BLaER1 treated with 17β-estradiol and CSF1 and Interleukin-3, amounts not matched to agents 10 nM and 100 nM (cell line): ENCODE measurements around the gene GPR176.

Source experiments
- H3K27ac ChIP-seq, 11 experiments: shearing (Covaris generic); formaldehyde crosslinking; 2 replicates each; pipeline ENCODE4 v1.8.1; 2022
- H3K27me3 ChIP-seq, 11 experiments: shearing (Covaris generic); formaldehyde crosslinking; 2 replicates each; pipeline ENCODE4 v1.8.1; 2022
- H3K36me3 ChIP-seq, 11 experiments: shearing (Covaris generic); formaldehyde crosslinking; 2 replicates each; pipeline ENCODE4 v1.8.1; 2022
- H3K4me1 ChIP-seq, 10 experiments: shearing (Covaris generic); formaldehyde crosslinking; 2 replicates each; pipeline ENCODE4 v1.8.1; 2022
- H3K4me2 ChIP-seq, 11 experiments: shearing (Covaris generic); formaldehyde crosslinking; 2 replicates each; pipeline ENCODE4 v1.8.1; 2022
- H3K4me3 ChIP-seq, 10 experiments: shearing (Covaris generic); formaldehyde crosslinking; 2 replicates each; pipeline ENCODE4 v1.8.1; 2022
- H3K9ac ChIP-seq, 11 experiments: shearing (Covaris generic); formaldehyde crosslinking; 2 replicates each; pipeline ENCODE4 v1.8.1; 2022
- H3K9me3 ChIP-seq, 11 experiments: shearing (Covaris generic); formaldehyde crosslinking; replicated peaks in 1 of 11; 2 replicates each; pipeline ENCODE4 v1.8.1; 2022
- H4K20me1 ChIP-seq, 11 experiments: shearing (Covaris generic); formaldehyde crosslinking; 2 replicates each; pipeline ENCODE4 v1.8.1; 2022
- Cebpa-rat ChIP-seq, 11 experiments: shearing (Covaris generic); IDR thresholded peaks; 2 replicates each; pipeline ENCODE4 v1.8.1; 2022

GPR176 gene

DNA sequence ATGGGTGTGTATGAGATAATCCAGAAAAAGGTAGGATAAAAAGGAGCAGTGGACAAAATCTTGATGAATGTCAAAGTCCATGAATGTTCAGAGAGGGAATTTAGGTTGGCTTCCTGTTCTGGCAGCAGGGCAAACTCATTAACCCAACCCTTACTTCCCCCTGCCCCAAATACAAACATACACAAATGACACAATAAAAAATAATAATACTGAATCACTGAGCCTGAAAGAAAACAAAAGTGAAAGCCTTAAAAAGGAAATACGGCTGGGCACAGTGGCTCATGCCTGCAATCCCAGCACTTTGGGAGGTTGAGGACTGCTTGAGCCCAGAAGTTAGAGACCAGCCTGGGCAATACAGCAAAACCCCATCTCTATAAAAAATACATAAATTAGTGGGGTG is 62.9 kb downstream of the GPR176 start:
- H4K20me1 ChIP-seq = peaks cover 0 to 24% (median 0%) of the 10 kb centered on the region in 11 experiments; a peak in 1 of 22 replicates
- TF ChIP-seq Cebpa-rat (IDR thresholded peaks at IDR 0.05) = no peak

DNA sequence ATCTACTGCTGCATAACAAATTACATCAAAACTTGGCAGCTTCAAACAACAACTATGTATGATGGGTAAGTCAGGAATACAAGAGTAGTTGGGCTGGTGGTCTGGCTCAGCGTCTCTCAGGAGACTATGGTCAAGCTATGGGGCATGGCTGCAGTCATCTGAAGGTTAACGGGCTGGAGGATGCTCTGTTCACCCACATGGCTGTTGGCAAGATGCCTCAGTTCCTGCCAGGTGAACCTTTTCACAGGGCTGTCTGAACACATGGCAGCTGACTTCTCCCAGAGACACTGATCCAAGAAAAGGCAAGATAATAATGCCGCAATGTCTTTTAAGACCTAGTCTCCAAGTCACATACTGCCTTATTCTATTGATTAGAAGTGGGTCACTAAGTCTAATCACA is 63.7 kb downstream of the GPR176 start:
- H3K9me3 ChIP-seq = peaks cover 0 to 10% (median 0%) of the 10 kb centered on the region in 11 experiments; a peak in 3 of 22 replicates
- H3K9ac ChIP-seq = no peak overlapping the region
- H3K4me1 ChIP-seq = peaks cover 28 to 47% (median 37%) of the 10 kb centered on the region in 10 experiments
- H4K20me1 ChIP-seq = peaks cover 0 to 26% (median 0%) of the 10 kb centered on the region in 11 experiments; a peak in 1 of 22 replicates
- peak overlapping the region in 1 of 11 experiments; percentile 26; a peak in 1 of 22 replicates for H3K27ac ChIP-seq
- peak overlapping the region in 8 of 11 experiments; percentile 48 to 84 (median 68); a peak in 14 of 22 replicates for H3K4me2 ChIP-seq
- H3K36me3 ChIP-seq = peaks cover 0 to 38% (median 0%) of the 10 kb centered on the region in 11 experiments; a peak in 7 of 22 replicates
- no peak overlapping the region for H3K4me3 ChIP-seq
- H3K27me3 ChIP-seq = no peaks in the 10 kb centered on the region
- TF ChIP-seq Cebpa-rat (IDR thresholded peaks at IDR 0.05) = no peak

More for the DNA sequence above, 62.9 kb downstream of the GPR176 start:
- Histone ChIP-seq H3K4me2 (peak overlapping the region; percentile 48 to 87 (median 73)), H3K27me3 (no peaks in the 10 kb centered on the region), H3K4me3 (peak overlapping the region in 6 of 10 experiments; percentile 17 to 60 (median 38); a peak in 11 of 20 replicates), H3K27ac (peak overlapping the region in 8 of 11 experiments; percentile 9 to 63 (median 30); a peak in 13 of 22 replicates), H3K36me3 (peaks cover 0 to 38% (median 0%) of the 10 kb centered on the region in 11 experiments; a peak in 7 of 22 replicates), H3K4me1 (peaks cover 28 to 51% (median 39%) of the 10 kb centered on the region in 10 experiments), H3K9ac (peak overlapping the region in 7 of 11 experiments; percentile 22 to 54 (median 32); a peak in 7 of 22 replicates), H3K9me3 (peaks cover 0 to 10% (median 0%) of the 10 kb centered on the region in 11 experiments; a peak in 3 of 22 replicates)

DNA sequence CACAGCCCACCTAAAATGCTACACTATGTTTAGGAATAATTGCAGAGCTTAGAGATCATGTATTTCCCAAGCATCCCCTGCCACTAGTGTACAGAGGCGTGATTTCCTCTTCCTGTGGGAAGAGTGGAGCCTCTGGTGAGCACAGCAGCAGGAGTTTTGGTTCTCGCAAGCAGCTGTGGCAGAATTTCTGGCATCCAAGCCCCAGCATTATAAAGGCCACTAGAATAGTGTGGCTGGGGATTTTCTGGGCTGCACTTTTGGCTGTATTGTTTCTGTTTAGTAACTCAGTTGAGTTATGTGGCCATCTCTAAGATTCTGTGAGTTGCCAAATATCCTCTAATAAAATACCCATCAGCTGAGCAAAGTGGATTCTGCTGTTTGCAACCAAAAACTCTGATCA is 64.7 kb downstream of the GPR176 start:
- H3K27ac ChIP-seq = peak overlapping the region in 1 of 11 experiments; percentile 10; a peak in 2 of 22 replicates

DNA sequence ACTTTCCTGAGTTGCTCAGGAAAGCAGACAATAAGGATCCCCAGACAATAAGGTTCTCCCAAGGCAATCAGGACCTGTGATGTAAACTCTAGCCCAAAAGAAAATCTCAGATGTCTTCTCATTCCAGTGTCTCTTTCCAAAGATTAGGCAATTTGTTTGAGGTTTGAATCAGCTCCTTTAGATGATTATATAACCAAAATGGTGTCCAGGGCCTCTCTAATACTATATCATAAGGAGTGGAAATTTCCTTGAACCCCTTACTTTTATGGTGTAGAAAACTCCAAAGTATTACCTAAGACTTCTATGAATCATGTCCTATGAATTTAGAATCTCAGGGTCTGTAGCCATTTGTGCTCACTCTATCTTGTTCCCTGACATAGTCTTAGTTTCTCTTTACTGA is 65.9 kb downstream of the GPR176 start:
- no peak for TF ChIP-seq Cebpa-rat (IDR thresholded peaks at IDR 0.05)
- no peak overlapping the region for H3K27ac ChIP-seq
- no peak overlapping the region for H3K4me3 ChIP-seq
- H3K9me3 ChIP-seq = peaks cover 0 to 10% (median 0%) of the 10 kb centered on the region in 11 experiments; a peak in 2 of 22 replicates
- peaks cover 0 to 23% (median 0%) of the 10 kb centered on the region in 11 experiments; a peak in 4 of 22 replicates for H3K36me3 ChIP-seq
- H3K4me1 ChIP-seq = peaks cover 34 to 52% (median 37%) of the 10 kb centered on the region in 10 experiments
- H3K4me2 ChIP-seq = no peak overlapping the region
- no peaks in the 10 kb centered on the region for H3K27me3 ChIP-seq
- H3K9ac ChIP-seq = no peak overlapping the region
- H4K20me1 ChIP-seq = peaks cover 0 to 26% (median 0%) of the 10 kb centered on the region in 11 experiments; a peak in 1 of 22 replicates

More for the DNA sequence above, 64.7 kb downstream of the GPR176 start:
- Histone ChIP-seq H3K9ac (no peak overlapping the region; a peak in 1 of 22 replicates), H3K9me3 (peaks cover 0 to 5% (median 0%) of the 10 kb centered on the region in 11 experiments; a peak in 2 of 22 replicates), H3K4me1 (peaks cover 30 to 49% (median 38%) of the 10 kb centered on the region in 10 experiments), H3K27me3 (no peaks in the 10 kb centered on the region), H3K4me2 (peak overlapping the region; percentile 29 to 82 (median 60); a peak in 21 of 22 replicates), H4K20me1 (peaks cover 0 to 26% (median 0%) of the 10 kb centered on the region in 11 experiments; a peak in 1 of 22 replicates), H3K4me3 (no peak overlapping the region), H3K36me3 (peaks cover 0 to 29% (median 0%) of the 10 kb centered on the region in 11 experiments; a peak in 6 of 22 replicates)
- TF ChIP-seq Cebpa-rat (IDR thresholded peaks at IDR 0.05) = no peak

DNA sequence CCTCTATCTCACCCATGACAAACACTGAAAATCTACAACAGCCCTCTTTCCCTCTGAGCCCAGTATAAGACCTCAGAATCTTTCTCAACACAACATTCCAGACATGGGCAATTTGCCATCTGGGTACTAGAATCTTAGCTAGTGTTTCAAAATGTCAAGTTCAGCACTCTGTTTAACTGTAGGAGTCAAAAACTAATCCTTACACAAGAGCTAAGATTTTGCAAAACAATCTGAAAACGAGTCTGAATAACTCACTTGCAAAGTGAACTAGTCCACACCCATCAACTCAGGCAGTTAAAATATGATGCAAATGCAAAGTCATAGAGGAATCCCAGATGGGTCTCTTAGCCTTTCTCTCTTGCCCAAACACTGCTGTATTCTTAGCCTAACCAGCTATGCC is 67.8 kb downstream of the GPR176 start:
- Histone ChIP-seq H3K9ac (no peak overlapping the region), H3K4me3 (no peak overlapping the region), H3K4me1 (peaks cover 22 to 38% (median 26%) of the 10 kb centered on the region in 10 experiments), H3K27me3 (no peaks in the 10 kb centered on the region), H3K27ac (no peak overlapping the region), H3K36me3 (peaks cover 0 to 15% (median 0%) of the 10 kb centered on the region in 11 experiments; a peak in 3 of 22 replicates), H4K20me1 (peaks cover 0 to 20% (median 0%) of the 10 kb centered on the region in 11 experiments; a peak in 1 of 22 replicates), H3K9me3 (peaks cover 0 to 20% (median 11%) of the 10 kb centered on the region in 11 experiments; a peak in 12 of 22 replicates), H3K4me2 (no peak overlapping the region)
- no peak for TF ChIP-seq Cebpa-rat (IDR thresholded peaks at IDR 0.05)

DNA sequence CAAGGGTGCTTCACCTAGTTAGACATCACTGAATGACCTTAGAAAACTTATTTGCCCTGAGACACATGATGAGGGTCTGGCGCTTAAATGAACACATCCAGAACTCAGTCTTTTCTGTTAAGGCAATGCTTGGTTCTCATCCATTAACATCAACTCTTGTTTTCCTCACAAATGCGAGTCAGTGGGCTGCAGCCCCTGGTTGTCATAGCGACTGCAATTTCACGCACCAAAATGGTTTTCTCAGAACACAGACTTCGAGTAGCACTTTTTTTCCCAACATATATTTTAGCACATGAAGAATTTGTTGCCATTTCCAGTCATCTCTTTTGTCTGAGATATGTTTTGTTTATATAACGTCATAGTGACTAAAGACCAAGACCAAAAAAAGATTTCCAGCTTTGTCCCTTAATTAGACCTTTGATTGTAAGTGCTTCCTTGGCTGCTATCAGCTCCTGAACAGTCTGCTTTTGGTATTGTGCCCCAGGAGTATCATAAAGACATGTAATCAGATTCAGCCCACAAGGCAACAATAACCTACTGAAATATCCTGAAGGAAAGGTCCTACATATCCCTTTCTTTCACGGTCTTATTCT is 68.5 kb downstream of the GPR176 start:
- H3K4me1 ChIP-seq = peaks cover 16 to 31% (median 19%) of the 10 kb centered on the region in 10 experiments
- TF ChIP-seq Cebpa-rat (IDR thresholded peaks at IDR 0.05) = no peak
- H3K4me3 ChIP-seq = no peak overlapping the region
- peaks cover 0 to 17% (median 0%) of the 10 kb centered on the region in 11 experiments; a peak in 1 of 22 replicates for H4K20me1 ChIP-seq
- peaks cover 0 to 15% (median 0%) of the 10 kb centered on the region in 11 experiments; a peak in 3 of 22 replicates for H3K36me3 ChIP-seq
- no peak overlapping the region for H3K9ac ChIP-seq
- no peak overlapping the region for H3K27ac ChIP-seq
- H3K9me3 ChIP-seq = peaks cover 0 to 25% (median 15%) of the 10 kb centered on the region in 11 experiments; a peak in 12 of 22 replicates
- H3K4me2 ChIP-seq = no peak overlapping the region
- no peaks in the 10 kb centered on the region for H3K27me3 ChIP-seq

DNA sequence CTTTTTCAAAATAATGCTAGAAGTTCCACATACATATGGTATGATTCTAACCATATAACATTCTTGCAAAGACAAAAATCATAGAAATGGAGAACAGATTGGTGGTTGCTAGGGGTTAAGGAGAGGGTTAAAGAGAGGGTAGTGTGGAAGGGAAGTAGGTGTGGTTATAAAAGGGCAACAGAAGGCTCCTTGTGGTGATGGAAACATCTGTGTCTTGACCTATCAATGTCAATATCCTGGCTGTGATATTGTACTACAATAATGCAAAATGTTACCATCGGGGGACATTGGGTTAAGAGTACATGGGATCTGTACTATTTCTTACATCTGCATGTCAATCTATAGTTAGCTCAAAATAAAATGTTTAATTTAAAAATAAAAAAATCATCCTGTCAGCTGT is 69.6 kb downstream of the GPR176 start:
- peaks cover 9 to 30% (median 13%) of the 10 kb centered on the region in 10 experiments for H3K4me1 ChIP-seq
- TF ChIP-seq Cebpa-rat (IDR thresholded peaks at IDR 0.05) = no peak
- H3K27me3 ChIP-seq = no peaks in the 10 kb centered on the region

DNA sequence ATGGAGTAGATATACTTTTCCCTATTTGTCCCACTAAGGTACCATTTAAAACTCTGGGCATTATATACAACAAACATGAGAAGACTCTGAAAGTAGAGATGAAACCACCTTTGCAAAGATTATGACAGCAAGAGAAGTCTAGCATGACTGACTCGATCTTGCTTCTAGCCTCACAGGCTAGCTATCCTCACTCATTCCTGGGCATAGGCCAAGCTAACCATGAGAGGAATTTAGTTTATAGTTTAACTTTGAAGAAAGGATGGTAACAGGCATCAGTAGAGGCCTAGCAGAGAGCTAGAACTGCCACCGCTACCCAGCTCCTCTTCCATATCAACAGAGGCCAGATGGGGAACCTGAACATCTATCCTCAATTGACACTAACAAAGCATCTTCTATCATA is 74.0 kb downstream of the GPR176 start:
- TF ChIP-seq Cebpa-rat (IDR thresholded peaks at IDR 0.05) = no peak
- Histone ChIP-seq H3K27me3 (no peaks in the 10 kb centered on the region), H3K27ac (peak overlapping the region in 1 of 11 experiments; percentile 24; a peak in 3 of 22 replicates), H4K20me1 (peaks cover 0 to 5% (median 0%) of the 10 kb centered on the region in 11 experiments; a peak in 1 of 22 replicates), H3K36me3 (peaks cover 0 to 25% (median 4%) of the 10 kb centered on the region in 11 experiments; a peak in 10 of 22 replicates), H3K4me3 (no peak overlapping the region), H3K4me2 (peak overlapping the region in 9 of 11 experiments; percentile 4 to 56 (median 21); a peak in 11 of 22 replicates), H3K9me3 (peaks cover 0 to 44% (median 32%) of the 10 kb centered on the region in 11 experiments; a peak in 16 of 22 replicates), H3K4me1 (peaks cover 23 to 47% (median 37%) of the 10 kb centered on the region in 10 experiments), H3K9ac (no peak overlapping the region)

More for the DNA sequence above, 69.6 kb downstream of the GPR176 start:
- Histone ChIP-seq H3K9ac (no peak overlapping the region), H3K9me3 (peaks cover 0 to 25% (median 15%) of the 10 kb centered on the region in 11 experiments; a peak in 12 of 22 replicates), H3K36me3 (peaks cover 0 to 15% (median 0%) of the 10 kb centered on the region in 11 experiments; a peak in 3 of 22 replicates), H3K4me2 (0 out of 22 replicates have a peak overlapping the region, but pooled peaks of 3 of the 11 experiments have one; percentile 1 to 27 (median 13)), H4K20me1 (peaks cover 0 to 10% (median 0%) of the 10 kb centered on the region in 11 experiments; a peak in 1 of 22 replicates), H3K27ac (no peak overlapping the region), H3K4me3 (no peak overlapping the region)
